ENCODE measurements around the gene C1orf167. TPM values are rescaled to one million over a fixed set of nuclear protein-coding genes. Genes with fewer than 3 reads are reported as not detected.

C1orf167 gene
- total and polyA plus RNA-seq, 2 experiments from 2014 or later: 1.7 to 2.2 TPM

DNA sequence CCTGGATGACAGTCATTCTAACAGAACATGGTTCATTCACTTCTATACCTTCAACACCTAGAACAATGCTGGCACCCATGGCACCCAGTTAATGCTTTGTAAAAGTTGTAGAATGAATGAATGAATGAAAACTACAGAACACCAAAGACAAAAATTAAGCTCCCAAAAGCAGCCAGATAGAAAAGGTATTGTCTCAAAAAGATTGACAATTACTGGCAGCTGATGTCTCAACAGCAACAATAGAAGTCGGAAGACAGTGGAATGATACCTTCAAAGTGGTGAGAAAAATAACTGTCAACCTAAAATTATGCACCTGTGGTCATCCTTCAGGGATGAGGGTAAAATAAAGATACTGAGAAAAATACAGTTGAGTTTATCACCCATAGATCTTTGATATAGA lies 4.9 kb upstream of the C1orf167 start:
- Histone ChIP-seq H3K36me3 (ENCODE audit: insufficient read depth) (no peaks in the 10 kb centered on the region), H3K4me2 (no peak overlapping the region), H4K20me1 (replicated peaks; ENCODE audit: insufficient read depth) (no peaks in the 10 kb centered on the region), H3K4me1 (ENCODE audit: insufficient read depth) (no peaks in the 10 kb centered on the region; the same call in 1 of the 2 replicates), H3K27ac (ENCODE audit: low read depth) (no peak overlapping the region), H3F3A (replicated peaks; ENCODE audit: low read depth) (0 out of 2 replicates have a peak, but pooled peaks cover 2% of the 10 kb centered on the region), H3K9me2 (ENCODE audit: insufficient read depth) (no peaks in the 10 kb centered on the region), H2AFZ (no peak overlapping the region), H3K79me2 (replicated peaks; ENCODE audit: insufficient read depth) (no peaks in the 10 kb centered on the region), H3K4me3 (no peak overlapping the region), H3K27me3 (ENCODE audit: insufficient read depth) (peaks cover 25% of the 10 kb centered on the region)
- ATAC-seq: no peak
- H3K27me3 Mint-ChIP-seq (ENCODE audit: insufficient read depth, low read depth, poor library complexity): peaks cover 33% of the 10 kb centered on the region
- TF ChIP-seq EZH2phosphoT487 (IDR thresholded peaks at IDR 0.05; ENCODE audit: unreplicated experiment) (no peak), POLR2AphosphoS5 (IDR thresholded peaks at IDR 0.05; ENCODE audit: low read depth) (no peak), JUNB (IDR thresholded peaks at IDR 0.05; ENCODE audit: unreplicated experiment) (no peak), NANOG (IDR thresholded peaks at IDR 0.05; ENCODE audit: borderline replicate concordance) (no peak), EZH2 (IDR thresholded peaks at IDR 0.05; ENCODE audit: low read depth, unreplicated experiment) (no peak), STAT1 (IDR thresholded peaks at IDR 0.05; ENCODE audit: unreplicated experiment) (no peak), ZNF331 (CRISPR knock-in tag; IDR thresholded peaks at IDR 0.05; ENCODE audit: low read depth) (no peak), CREB1 (CRISPR knock-in tag; IDR thresholded peaks at IDR 0.05; ENCODE audit: low read depth) (no peak), ZNF114 (CRISPR knock-in tag; IDR thresholded peaks at IDR 0.05) (no peak)
- TF ChIP-seq, protein P1, sequence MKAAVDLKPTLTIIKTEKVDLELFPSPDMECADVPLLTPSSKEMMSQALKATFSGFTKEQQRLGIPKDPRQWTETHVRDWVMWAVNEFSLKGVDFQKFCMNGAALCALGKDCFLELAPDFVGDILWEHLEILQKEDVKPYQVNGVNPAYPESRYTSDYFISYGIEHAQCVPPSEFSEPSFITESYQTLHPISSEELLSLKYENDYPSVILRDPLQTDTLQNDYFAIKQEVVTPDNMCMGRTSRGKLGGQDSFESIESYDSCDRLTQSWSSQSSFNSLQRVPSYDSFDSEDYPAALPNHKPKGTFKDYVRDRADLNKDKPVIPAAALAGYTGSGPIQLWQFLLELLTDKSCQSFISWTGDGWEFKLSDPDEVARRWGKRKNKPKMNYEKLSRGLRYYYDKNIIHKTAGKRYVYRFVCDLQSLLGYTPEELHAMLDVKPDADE (IDR thresholded peaks at IDR 0.05): no peak
- TF ChIP-seq, protein P2, sequence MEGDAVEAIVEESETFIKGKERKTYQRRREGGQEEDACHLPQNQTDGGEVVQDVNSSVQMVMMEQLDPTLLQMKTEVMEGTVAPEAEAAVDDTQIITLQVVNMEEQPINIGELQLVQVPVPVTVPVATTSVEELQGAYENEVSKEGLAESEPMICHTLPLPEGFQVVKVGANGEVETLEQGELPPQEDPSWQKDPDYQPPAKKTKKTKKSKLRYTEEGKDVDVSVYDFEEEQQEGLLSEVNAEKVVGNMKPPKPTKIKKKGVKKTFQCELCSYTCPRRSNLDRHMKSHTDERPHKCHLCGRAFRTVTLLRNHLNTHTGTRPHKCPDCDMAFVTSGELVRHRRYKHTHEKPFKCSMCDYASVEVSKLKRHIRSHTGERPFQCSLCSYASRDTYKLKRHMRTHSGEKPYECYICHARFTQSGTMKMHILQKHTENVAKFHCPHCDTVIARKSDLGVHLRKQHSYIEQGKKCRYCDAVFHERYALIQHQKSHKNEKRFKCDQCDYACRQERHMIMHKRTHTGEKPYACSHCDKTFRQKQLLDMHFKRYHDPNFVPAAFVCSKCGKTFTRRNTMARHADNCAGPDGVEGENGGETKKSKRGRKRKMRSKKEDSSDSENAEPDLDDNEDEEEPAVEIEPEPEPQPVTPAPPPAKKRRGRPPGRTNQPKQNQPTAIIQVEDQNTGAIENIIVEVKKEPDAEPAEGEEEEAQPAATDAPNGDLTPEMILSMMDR (conservative IDR thresholded peaks at IDR 0.05; ENCODE audit: low read depth in 2 of 2): no peak
- TF ChIP-seq, protein P3, sequence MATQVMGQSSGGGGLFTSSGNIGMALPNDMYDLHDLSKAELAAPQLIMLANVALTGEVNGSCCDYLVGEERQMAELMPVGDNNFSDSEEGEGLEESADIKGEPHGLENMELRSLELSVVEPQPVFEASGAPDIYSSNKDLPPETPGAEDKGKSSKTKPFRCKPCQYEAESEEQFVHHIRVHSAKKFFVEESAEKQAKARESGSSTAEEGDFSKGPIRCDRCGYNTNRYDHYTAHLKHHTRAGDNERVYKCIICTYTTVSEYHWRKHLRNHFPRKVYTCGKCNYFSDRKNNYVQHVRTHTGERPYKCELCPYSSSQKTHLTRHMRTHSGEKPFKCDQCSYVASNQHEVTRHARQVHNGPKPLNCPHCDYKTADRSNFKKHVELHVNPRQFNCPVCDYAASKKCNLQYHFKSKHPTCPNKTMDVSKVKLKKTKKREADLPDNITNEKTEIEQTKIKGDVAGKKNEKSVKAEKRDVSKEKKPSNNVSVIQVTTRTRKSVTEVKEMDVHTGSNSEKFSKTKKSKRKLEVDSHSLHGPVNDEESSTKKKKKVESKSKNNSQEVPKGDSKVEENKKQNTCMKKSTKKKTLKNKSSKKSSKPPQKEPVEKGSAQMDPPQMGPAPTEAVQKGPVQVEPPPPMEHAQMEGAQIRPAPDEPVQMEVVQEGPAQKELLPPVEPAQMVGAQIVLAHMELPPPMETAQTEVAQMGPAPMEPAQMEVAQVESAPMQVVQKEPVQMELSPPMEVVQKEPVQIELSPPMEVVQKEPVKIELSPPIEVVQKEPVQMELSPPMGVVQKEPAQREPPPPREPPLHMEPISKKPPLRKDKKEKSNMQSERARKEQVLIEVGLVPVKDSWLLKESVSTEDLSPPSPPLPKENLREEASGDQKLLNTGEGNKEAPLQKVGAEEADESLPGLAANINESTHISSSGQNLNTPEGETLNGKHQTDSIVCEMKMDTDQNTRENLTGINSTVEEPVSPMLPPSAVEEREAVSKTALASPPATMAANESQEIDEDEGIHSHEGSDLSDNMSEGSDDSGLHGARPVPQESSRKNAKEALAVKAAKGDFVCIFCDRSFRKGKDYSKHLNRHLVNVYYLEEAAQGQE (IDR thresholded peaks at IDR 0.05; ENCODE audit: unreplicated experiment): no peak
- TF ChIP-seq, protein P4, sequence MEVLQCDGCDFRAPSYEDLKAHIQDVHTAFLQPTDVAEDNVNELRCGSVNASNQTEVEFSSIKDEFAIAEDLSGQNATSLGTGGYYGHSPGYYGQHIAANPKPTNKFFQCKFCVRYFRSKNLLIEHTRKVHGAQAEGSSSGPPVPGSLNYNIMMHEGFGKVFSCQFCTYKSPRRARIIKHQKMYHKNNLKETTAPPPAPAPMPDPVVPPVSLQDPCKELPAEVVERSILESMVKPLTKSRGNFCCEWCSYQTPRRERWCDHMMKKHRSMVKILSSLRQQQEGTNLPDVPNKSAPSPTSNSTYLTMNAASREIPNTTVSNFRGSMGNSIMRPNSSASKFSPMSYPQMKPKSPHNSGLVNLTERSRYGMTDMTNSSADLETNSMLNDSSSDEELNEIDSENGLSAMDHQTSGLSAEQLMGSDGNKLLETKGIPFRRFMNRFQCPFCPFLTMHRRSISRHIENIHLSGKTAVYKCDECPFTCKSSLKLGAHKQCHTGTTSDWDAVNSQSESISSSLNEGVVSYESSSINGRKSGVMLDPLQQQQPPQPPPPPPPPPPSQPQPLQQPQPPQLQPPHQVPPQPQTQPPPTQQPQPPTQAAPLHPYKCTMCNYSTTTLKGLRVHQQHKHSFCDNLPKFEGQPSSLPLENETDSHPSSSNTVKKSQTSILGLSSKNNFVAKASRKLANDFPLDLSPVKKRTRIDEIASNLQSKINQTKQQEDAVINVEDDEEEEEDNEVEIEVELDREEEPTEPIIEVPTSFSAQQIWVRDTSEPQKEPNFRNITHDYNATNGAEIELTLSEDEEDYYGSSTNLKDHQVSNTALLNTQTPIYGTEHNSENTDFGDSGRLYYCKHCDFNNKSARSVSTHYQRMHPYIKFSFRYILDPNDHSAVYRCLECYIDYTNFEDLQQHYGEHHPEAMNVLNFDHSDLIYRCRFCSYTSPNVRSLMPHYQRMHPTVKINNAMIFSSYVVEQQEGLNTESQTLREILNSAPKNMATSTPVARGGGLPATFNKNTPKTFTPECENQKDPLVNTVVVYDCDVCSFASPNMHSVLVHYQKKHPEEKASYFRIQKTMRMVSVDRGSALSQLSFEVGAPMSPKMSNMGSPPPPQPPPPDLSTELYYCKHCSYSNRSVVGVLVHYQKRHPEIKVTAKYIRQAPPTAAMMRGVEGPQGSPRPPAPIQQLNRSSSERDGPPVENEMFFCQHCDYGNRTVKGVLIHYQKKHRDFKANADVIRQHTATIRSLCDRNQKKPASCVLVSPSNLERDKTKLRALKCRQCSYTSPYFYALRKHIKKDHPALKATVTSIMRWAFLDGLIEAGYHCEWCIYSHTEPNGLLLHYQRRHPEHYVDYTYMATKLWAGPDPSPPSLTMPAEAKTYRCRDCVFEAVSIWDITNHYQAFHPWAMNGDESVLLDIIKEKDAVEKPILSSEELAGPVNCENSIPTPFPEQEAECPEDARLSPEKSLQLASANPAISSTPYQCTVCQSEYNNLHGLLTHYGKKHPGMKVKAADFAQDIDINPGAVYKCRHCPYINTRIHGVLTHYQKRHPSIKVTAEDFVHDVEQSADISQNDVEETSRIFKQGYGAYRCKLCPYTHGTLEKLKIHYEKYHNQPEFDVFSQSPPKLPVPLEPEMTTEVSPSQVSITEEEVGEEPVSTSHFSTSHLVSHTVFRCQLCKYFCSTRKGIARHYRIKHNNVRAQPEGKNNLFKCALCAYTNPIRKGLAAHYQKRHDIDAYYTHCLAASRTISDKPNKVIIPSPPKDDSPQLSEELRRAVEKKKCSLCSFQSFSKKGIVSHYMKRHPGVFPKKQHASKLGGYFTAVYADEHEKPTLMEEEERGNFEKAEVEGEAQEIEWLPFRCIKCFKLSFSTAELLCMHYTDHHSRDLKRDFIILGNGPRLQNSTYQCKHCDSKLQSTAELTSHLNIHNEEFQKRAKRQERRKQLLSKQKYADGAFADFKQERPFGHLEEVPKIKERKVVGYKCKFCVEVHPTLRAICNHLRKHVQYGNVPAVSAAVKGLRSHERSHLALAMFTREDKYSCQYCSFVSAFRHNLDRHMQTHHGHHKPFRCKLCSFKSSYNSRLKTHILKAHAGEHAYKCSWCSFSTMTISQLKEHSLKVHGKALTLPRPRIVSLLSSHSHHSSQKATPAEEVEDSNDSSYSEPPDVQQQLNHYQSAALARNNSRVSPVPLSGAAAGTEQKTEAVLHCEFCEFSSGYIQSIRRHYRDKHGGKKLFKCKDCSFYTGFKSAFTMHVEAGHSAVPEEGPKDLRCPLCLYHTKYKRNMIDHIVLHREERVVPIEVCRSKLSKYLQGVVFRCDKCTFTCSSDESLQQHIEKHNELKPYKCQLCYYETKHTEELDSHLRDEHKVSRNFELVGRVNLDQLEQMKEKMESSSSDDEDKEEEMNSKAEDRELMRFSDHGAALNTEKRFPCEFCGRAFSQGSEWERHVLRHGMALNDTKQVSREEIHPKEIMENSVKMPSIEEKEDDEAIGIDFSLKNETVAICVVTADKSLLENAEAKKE (CRISPR knock-in tag; IDR thresholded peaks at IDR 0.05): no peak
- H3K9me3 Mint-ChIP-seq: peaks cover 22% of the 10 kb centered on the region
- no peak for DNase-seq (ENCODE audit: low spot score)
- no peaks in the 10 kb centered on the region; the same call in 2 of the 3 replicates for H3K36me3 Mint-ChIP-seq (ENCODE audit: low read depth)
- peaks cover 15% of the 10 kb centered on the region for H3K4me1 Mint-ChIP-seq
- no peak overlapping the region for H3K27ac Mint-ChIP-seq
- H3K4me3 Mint-ChIP-seq: no peak overlapping the region
